Measurements from ENCODE around the gene GNLY.

GRCh38 chr2:85681372-85681763, 12.8 kb upstream of the GNLY start:
- TF ChIP-seq CTCF (IDR thresholded peaks at IDR 0.05) (no peak), POLR2A (IDR thresholded peaks at IDR 0.05) (no peak)
